T-cell (primary cell): ENCODE measurements around the gene NDST1. TPM values are rescaled to one million over a fixed set of nuclear protein-coding genes. Genes with fewer than 3 reads are reported as not detected.

Source experiments
- ATAC-seq, 4 experiments: fragments of 200-7000 bp in 3 of 4; fragments of 150-1000 bp in 1 of 4; cut with Tn5 transposase; replicated peaks in 1 of 4; 1 replicate in 3 of 4; 2 replicates in 1 of 4; pipeline ENCODE4 v1.10.0; 2021; ENCODE audit warnings: moderate library complexity in 3 of 4, mild to moderate bottlenecking in 2 of 4, moderate number of reproducible peaks in 1 of 4
- CTCF ChIA-PET, 2 donors: fragments of 300-600 bp; sonication (Branson Sonifier 250); formaldehyde crosslinking; loops; one replicate each; lab custom pipeline; 2022; ENCODE audit warnings: antibody characterized with exemption in 2 of 2; lab: Charles Lee
- POLR2A ChIA-PET, 2 donors: fragments of 300-600 bp; sonication (Branson Sonifier 250); formaldehyde crosslinking; loops; one replicate each; lab custom pipeline; 2022; ENCODE audit warnings: antibody characterized with exemption in 2 of 2; lab: Charles Lee
- DNase-seq, 35 experiments: peaks; one replicate each; pipeline versions ENCODE4 v3.0.0 to v3.0.0-alpha.2; 2013 to 2023
- H3K27ac ChIP-seq: one replicate; pipeline ENCODE4 v1.5.1; 2013; ENCODE audit warnings: low read length
- H3K27me3 ChIP-seq, 2 experiments: replicated peaks in 1 of 2; 1 replicate in 1 of 2; 2 replicates in 1 of 2; pipeline versions ENCODE4 v1.6.1 to v1.7.0; 2013; ENCODE audit warnings: low read length in 1 of 2, mixed read lengths in 1 of 2; ENCODE audit not compliant: control insufficient read depth in 2 of 2, insufficient read depth in 2 of 2; ENCODE audit errors: extremely low read depth in 1 of 2
- H3K36me3 ChIP-seq, 2 donors: 1 replicate in 1 of 2; 2 replicates in 1 of 2; pipeline versions ENCODE4 v1.6.1 to v1.7.0; 2013; ENCODE audit warnings: low read length in 1 of 2; ENCODE audit not compliant: control insufficient read depth in 2 of 2, insufficient read depth in 1 of 2; ENCODE audit errors: extremely low read depth in 1 of 2
- H3K4me1 ChIP-seq, 2 experiments: 1 replicate in 1 of 2; 2 replicates in 1 of 2; pipeline versions ENCODE4 v1.6.1 to v1.7.0; 2013; ENCODE audit warnings: low read length in 2 of 2, mixed read lengths in 1 of 2; ENCODE audit not compliant: insufficient read depth in 2 of 2, control insufficient read depth in 1 of 2; ENCODE audit errors: extremely low read depth in 1 of 2
- H3K4me3 ChIP-seq, 2 donors: 1 replicate in 1 of 2; 2 replicates in 1 of 2; pipeline versions ENCODE4 v1.5.1 to v1.7.0; 2013; ENCODE audit warnings: mild to moderate bottlenecking in 2 of 2, low read length in 1 of 2, moderate library complexity in 1 of 2; ENCODE audit not compliant: control insufficient read depth in 1 of 2; ENCODE audit errors: extremely low read depth in 1 of 2
- H3K9me3 ChIP-seq: 2 replicates; pipeline ENCODE4 v1.7.0; 2013
- H3K27ac Mint-ChIP-seq, 2 donors: one replicate each; pipeline ENCODE4 v1.8.0; 2020 to 2021; ENCODE audit warnings: mild to moderate bottlenecking in 2 of 2, mixed read lengths in 2 of 2
- H3K27me3 Mint-ChIP-seq, 2 donors: one replicate each; pipeline ENCODE4 v1.8.0; 2021 to 2022; ENCODE audit warnings: mixed read lengths in 2 of 2
- H3K36me3 Mint-ChIP-seq: one replicate; pipeline ENCODE4 v1.8.0; 2021; ENCODE audit warnings: mixed read lengths
- H3K4me1 Mint-ChIP-seq, 3 donors: one replicate each; pipeline ENCODE4 v1.8.0; 2020 to 2022; ENCODE audit warnings: mixed read lengths in 3 of 3, mild to moderate bottlenecking in 1 of 3
- H3K4me3 Mint-ChIP-seq, 3 donors: one replicate each; pipeline ENCODE4 v1.8.0; 2020 to 2022; ENCODE audit warnings: mild to moderate bottlenecking in 3 of 3, mixed read lengths in 3 of 3, moderate library complexity in 3 of 3
- H3K9me3 Mint-ChIP-seq, 3 donors: one replicate each; pipeline ENCODE4 v1.8.0; 2020 to 2022; ENCODE audit warnings: mixed read lengths in 3 of 3
- WGBS: methylation state at CpG from one replicate; pipeline ENCODE4 v1.1.5; 2013; ENCODE audit warnings: missing lambda C conversion rate; ENCODE audit not compliant: insufficient coverage; 5-methylcytosine and 5-hydroxymethylcytosine counted together
- total RNA-seq, 35 experiments: library from RNA in 6 of 35; stranded (reverse) in 6 of 35; fragments of 120-200 nt in 1 of 35; gene quantifications; one replicate each; pipeline versions ENCODE4 v1.2.1 to v1.2.4 and lab custom pipeline; 2013 to 2026

NDST1 gene
- total RNA-seq, 5 donors from 2014 or later (not counting 1 experiment from before 2014, with no cell fraction given), result 0.83 to 2.0 (median 1.2) TPM

DNA sequence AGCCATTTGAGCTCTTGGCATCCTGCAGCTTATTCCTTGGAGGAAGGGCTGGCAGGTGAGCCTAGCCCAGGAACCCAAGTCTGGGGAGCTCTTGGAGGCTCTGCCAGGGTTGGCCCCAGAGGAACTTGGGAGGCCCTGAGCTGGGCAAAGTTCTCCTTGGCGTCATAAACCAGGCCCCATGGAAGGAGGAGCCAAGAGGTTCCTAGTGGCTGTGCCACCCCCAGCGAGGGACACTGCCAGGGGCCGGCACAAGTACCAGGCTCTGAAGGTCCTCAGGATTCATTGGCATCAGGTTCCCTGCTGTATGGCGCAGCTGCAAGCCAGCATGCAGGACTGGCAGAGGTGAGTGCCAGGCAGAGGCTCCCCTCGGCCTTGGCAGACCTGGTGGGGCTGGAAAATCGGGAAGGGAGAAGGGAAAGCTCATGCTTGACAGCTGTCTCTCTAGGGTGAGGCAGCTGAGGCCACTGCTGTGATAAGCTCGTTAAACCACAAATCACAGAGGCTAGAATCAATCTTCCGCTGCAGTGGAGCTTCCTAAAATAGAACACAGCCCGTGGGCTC lies 77.9 kb downstream of the NDST1 start:
- Mint-ChIP-seq H3K27me3 (peaks cover 6 to 10% of the 10 kb centered on the region in 2 donors), H3K27ac (no peak overlapping the region), H3K36me3 (no peaks in the 10 kb centered on the region), H3K9me3 (no peaks in the 10 kb centered on the region), H3K4me1 (no peaks in the 10 kb centered on the region), H3K4me3 (no peak overlapping the region)
- H3K27me3 ChIP-seq, result peaks cover 0 to 24% of the 10 kb centered on the region in 2 experiments
- ATAC-seq (no peak), DNase-seq (no peak)
- no peaks in the 10 kb centered on the region for H3K9me3 ChIP-seq
- WGBS, result 64% methylated on average over 9 of the region's 9 CpGs
- H3K4me3 ChIP-seq, result no peak overlapping the region
- no peaks in the 10 kb centered on the region for H3K36me3 ChIP-seq
- H3K27ac ChIP-seq, result no peak overlapping the region
- H3K4me1 ChIP-seq, result no peaks in the 10 kb centered on the region
- ChIA-PET POLR2A (interaction anchor here in 1 of 2 donors (0.5 kb wide), 1 partner anchor 139 kb away, joined by 4 read pairs; no protein-coding TSS in a partner anchor), CTCF (interaction anchor here in 1 of 2 donors (1.0 kb wide), 1 partner anchor 26 kb away, joined by 3 read pairs; no protein-coding TSS in a partner anchor)

DNA sequence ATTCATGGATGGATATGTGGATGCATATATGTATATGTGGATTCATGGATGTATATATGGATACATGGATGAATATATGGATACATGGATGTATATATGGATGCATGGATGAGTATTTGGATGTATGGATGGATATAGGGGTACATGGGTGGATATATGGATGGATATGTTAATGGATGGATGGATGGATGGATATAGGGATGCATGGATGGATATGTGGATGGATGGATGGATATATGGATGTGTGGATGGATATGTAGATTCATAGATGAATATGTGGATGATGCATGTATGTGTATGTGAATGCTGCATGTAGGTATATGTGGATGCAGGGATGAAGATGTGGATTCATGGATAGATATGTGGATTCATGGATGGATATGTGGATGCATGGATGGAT lies 79.1 kb downstream of the NDST1 start:
- no peaks in the 10 kb centered on the region for H3K36me3 Mint-ChIP-seq
- ChIA-PET POLR2A (no interaction called here), CTCF (no interaction called here)
- Histone ChIP-seq H3K27ac (no peak overlapping the region), H3K9me3 (no peaks in the 10 kb centered on the region), H3K27me3 (peaks cover 0 to 24% of the 10 kb centered on the region in 2 experiments), H3K36me3 (no peaks in the 10 kb centered on the region), H3K4me3 (no peak overlapping the region), H3K4me1 (no peaks in the 10 kb centered on the region)
- H3K9me3 Mint-ChIP-seq, result no peaks in the 10 kb centered on the region
- no peak overlapping the region for H3K4me3 Mint-ChIP-seq
- H3K27me3 Mint-ChIP-seq, result peaks cover 1 to 4% of the 10 kb centered on the region in 2 donors
- no peaks in the 10 kb centered on the region for H3K4me1 Mint-ChIP-seq
- DNase-seq (no peak), ATAC-seq (no peak)
- no peak overlapping the region for H3K27ac Mint-ChIP-seq

DNA sequence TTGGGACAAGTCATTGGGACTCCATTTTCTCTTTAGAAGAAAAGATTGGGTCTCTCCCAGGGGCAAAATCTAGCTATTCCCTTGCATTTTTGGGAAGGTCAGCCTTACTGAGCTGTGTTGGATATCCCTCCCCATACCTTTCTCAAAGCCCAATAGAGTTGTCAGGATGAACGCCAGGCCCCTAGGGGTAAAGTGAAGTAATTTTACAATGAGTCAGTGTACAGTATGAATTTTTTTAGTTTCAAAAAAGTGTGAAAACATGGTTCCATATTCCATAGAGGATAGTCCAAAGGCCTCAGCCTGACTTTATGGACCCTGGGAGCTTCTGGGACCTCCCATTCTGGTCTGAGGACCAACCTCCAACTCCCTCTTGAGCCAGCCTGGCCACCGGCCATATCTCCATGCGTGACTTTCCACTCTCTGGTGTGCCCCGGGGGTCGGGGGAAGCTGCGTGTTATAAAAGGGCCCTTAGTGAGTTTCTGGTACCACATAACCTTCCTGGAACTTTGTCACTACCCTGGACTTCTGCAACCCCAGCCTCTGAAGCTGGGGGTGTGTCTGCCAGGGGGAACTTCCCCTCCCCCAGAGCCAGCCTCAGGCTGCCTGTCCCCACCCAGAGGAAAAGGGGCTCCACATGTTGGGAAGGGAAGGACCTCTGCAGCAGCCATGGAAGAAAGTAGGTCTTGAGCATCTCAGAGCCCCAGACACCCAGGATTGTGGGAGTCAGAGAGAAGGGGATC lies 80.1 kb downstream of the NDST1 start:
- POLR2A ChIA-PET, result no interaction called here
- DNase-seq (no peak), ATAC-seq (no peak)
- no peak overlapping the region for H3K27ac ChIP-seq
- WGBS, result no CpG with 5 or more reads among the region's 6 CpGs
- Mint-ChIP-seq H3K4me3 (no peak overlapping the region), H3K9me3 (no peaks in the 10 kb centered on the region), H3K27ac (no peak overlapping the region), H3K36me3 (no peaks in the 10 kb centered on the region), H3K27me3 (peaks cover 0 to 3% of the 10 kb centered on the region in 2 donors), H3K4me1 (no peaks in the 10 kb centered on the region)
- H3K9me3 ChIP-seq, result no peaks in the 10 kb centered on the region
- CTCF ChIA-PET, result no interaction called here
- H3K4me1 ChIP-seq, result no peaks in the 10 kb centered on the region
- H3K36me3 ChIP-seq, result no peaks in the 10 kb centered on the region
- peaks cover 0 to 18% of the 10 kb centered on the region in 2 experiments for H3K27me3 ChIP-seq
- no peak overlapping the region for H3K4me3 ChIP-seq

DNA sequence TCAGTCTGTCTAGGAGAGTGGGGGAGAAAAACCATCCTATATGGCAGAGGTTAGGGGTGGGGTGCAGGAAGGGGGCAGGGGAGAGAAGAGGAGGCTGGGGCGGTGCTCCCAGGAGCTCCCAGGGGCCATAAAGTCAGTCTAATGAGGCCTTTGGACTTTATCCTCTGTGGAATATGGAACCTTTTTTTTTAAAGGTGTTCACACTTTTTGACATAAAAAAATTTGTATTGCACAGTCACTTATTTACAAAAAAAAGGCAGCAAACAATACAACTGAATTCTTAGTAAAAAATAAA lies 80.6 kb downstream of the NDST1 start:
- H3K27ac ChIP-seq, result no peak overlapping the region
- H3K36me3 ChIP-seq, result no peaks in the 10 kb centered on the region
- CTCF ChIA-PET, result no interaction called here
- Mint-ChIP-seq H3K27me3 (peaks cover 0 to 3% of the 10 kb centered on the region in 2 donors), H3K4me3 (no peak overlapping the region), H3K27ac (no peak overlapping the region), H3K36me3 (no peaks in the 10 kb centered on the region), H3K4me1 (no peaks in the 10 kb centered on the region), H3K9me3 (no peaks in the 10 kb centered on the region)
- no peaks in the 10 kb centered on the region for H3K4me1 ChIP-seq
- no peak overlapping the region for H3K4me3 ChIP-seq
- DNase-seq (no peak), ATAC-seq (no peak)
- no peaks in the 10 kb centered on the region for H3K9me3 ChIP-seq
- WGBS, result no CpG with 5 or more reads among the region's 1 CpG
- H3K27me3 ChIP-seq, result peaks cover 0 to 18% of the 10 kb centered on the region in 2 experiments
- POLR2A ChIA-PET, result no interaction called here

DNA sequence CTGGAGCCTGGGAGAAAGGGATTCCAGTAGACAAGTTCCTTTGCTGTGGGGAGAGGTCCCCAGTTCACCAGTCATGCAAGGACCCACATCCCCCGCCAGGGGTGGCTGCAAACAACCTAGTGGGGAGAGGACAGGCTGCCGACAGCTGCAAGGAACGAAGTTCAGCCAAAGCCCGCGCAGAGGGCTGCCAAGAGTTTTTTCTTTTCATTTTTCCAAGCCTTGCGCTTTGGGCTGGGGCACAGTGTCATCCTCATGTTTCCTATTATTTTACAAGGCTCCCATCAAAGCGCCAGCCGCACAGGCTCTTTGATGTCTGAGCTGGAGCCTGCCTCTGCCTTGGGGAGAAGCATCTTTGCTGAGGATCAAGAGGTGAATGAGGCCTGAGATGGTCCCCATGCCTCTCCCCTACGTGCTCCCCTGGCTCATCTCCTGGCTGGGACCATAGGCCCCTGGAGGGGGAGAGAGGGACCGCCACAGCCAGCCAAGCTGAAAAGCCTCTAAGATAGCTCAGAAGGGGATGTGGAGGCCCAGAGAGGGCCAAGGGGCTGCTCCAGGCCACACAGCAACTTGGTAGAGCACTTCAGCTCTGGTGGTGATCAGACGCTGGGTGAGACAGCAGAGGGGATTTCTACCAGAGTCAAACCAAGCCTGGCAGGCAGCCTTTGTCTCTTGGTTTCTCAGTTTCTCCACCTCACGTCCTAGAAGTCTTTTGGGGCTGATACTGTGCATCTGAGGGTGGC lies 82.1 kb downstream of the NDST1 start:
- CTCF ChIA-PET, result no interaction called here

DNA sequence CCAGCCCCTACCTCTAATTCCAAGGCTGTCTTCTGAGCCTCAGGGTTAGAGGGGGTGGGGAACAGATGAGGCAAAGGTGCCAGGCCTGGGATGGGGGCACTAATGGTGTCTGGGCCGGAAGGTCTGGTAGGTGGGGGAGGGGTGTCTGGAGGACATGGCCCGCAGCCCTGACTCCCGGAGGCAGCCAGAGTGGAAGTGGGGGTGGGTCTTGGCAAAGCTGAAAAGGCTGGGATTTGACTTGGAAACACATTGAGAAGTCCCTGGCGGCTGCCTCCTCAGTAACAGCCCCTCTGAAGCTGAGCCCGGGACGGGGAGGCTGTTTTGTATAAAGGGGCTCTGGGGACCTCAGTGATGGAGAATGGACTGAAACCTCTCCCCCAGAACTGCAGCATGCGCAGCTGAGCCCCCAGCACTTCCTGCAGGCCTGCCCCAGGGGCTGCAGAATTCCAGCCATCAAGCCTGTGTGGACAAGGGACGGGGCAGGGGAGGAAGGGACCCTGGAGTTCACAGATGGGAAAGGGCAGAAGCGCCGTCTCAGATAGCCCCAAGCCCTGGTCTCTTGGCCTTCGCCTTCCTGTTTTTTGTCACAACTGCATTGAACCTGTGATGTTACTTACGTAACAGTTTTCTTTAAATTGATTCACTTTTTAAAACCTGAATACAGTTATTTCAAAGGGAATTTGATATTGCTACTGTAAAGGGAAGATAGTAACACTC lies 83.2 kb downstream of the NDST1 start:
- no peak overlapping the region for H3K27ac ChIP-seq

More for the DNA sequence above, 82.1 kb downstream of the NDST1 start:
- 87% methylated on average over 11 of the region's 12 CpGs for WGBS
- Mint-ChIP-seq H3K4me3 (no peak overlapping the region), H3K4me1 (no peaks in the 10 kb centered on the region), H3K9me3 (no peaks in the 10 kb centered on the region), H3K36me3 (no peaks in the 10 kb centered on the region), H3K27me3 (peaks cover 0 to 3% of the 10 kb centered on the region in 2 donors), H3K27ac (no peak overlapping the region)
- no peak for DNase-seq
- Histone ChIP-seq H3K27me3 (peaks cover 0 to 14% of the 10 kb centered on the region in 2 experiments), H3K4me3 (no peak overlapping the region), H3K9me3 (no peaks in the 10 kb centered on the region), H3K4me1 (no peaks in the 10 kb centered on the region), H3K36me3 (no peaks in the 10 kb centered on the region), H3K27ac (no peak overlapping the region)
- ATAC-seq, result no peak
- POLR2A ChIA-PET, result no interaction called here

More for the DNA sequence above, 83.2 kb downstream of the NDST1 start:
- no peak for DNase-seq
- no peak overlapping the region for H3K4me3 ChIP-seq
- Mint-ChIP-seq H3K4me3 (no peak overlapping the region), H3K27me3 (peaks cover 0 to 3% of the 10 kb centered on the region in 2 donors), H3K9me3 (no peaks in the 10 kb centered on the region), H3K27ac (no peak overlapping the region), H3K36me3 (no peaks in the 10 kb centered on the region), H3K4me1 (no peaks in the 10 kb centered on the region)
- ChIA-PET CTCF (no interaction called here), POLR2A (no interaction called here)
- H3K36me3 ChIP-seq, result no peaks in the 10 kb centered on the region
- no peak for ATAC-seq
- H3K27me3 ChIP-seq, result peaks cover 0 to 14% of the 10 kb centered on the region in 2 experiments
- no peaks in the 10 kb centered on the region for H3K9me3 ChIP-seq
- H3K4me1 ChIP-seq, result no peaks in the 10 kb centered on the region
- WGBS, result 85% methylated on average over 4 of the region's 12 CpGs
